Activated naive CD4-positive, alpha-beta T cell (primary cell): ENCODE measurements around the gene DLG5.
"Not testable (repeated sequence)": the region's sequence is repeated elsewhere in the genome, so short reads cannot be mapped to it uniquely, and the experiment has no call there.

Source experiments
- DNase-seq, 4 experiments: peaks; one replicate each; lab custom pipeline; 2025; lab: John Stamatoyannopoulos, UW

Gene DLG5

GRCh38 chr10:77768039-77768438 is 158.5 kb downstream of the DLG5 start:
- no peak for DNase-seq

DNA sequence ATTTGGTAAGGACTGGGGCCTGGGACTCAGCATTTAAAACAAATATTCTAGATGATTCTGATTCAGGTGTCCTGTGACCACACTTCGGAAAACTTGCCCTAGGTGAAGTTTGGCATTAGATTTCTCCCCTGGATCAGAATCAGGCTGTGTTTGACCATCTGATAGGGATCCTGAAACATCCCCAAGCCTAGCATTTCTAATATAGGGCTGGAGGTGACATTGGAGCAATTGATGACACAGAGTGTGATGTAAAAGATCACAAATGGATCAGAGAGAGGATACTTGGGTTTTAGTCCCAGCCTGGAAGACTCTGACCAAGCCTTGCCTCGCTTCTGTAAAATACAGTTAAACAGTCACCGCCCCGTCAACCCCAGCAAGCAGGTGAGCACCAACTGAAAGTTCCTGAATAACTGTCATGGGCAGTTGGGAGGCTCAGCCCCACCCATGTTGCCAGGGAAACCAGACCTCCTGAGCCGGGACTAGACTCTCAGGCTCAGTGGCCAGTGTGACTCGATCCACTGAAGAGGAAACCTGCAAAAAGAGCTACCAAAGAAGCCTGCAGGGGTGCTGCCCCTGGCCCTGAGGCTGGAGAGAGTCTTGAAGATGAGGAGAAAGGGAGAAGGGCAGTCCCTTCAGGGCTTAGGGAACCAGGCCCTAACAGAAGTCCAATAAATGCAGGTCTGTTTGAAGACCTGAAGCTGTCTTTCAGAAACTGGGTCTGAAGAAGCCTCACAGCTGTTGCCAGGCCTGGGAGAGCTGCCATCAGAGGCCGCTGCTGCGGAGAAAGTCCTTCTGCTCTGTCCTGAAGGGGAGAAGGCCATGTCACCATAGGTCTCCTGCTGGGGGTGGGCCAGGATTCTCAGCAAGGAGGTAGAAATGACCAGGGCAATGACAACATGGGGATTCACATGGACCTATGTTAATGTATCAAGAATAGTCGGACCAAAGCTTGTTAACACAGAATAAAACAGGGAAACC is 162.8 kb downstream of the DLG5 start:
- DNase-seq: no peak

- not testable (repeated sequence) for DNase-seq
These were observed 168.1 kb downstream of the DLG5 start for GRCh38 chr10:77758406-77758805.

DNA sequence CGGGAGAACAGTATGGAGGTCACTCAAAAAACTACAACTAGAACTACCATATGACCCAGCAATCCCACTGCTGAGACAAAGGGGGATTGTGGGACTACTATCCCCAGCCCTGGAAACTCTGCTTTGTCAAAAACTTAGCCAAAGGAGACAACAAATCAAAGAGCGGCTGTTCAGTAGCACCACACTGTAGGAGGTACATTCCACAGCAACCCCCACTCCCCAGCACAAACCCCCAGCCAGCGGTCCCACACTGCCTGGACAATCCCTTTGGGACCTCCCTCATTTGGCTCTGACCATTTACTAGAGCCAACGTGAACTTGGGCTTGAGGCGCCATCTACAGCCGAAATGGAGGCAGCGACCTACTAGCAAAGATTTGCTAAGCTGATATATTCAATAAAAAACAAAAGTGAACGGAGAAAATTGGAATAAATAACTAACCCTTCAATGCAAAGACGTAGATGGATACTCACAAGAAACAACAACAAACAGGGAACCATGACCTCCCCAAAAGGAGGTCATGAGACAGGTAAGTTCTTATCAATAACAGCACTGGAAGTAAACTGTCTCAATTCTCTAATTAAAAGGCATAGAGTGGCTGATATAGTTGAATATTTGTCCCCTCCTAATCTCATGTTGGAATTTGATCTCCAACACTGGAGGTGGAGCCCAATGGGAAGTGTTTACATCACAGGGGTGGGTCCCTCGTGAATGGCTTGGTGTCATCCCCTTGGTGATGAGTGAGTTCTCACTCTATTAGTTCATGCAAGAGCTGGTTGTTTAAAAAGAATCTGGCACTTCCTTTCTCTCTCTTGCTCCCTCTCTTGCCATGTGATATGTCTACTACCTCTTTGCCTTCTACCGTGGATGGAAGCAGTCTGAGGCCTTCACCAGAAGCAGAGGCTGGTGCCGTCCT is 170.0 kb downstream of the DLG5 start:
- DNase-seq: no peak

GRCh38 chr10:77746047-77746707 is 180.4 kb downstream of the DLG5 start:
- no peak for DNase-seq

DNA sequence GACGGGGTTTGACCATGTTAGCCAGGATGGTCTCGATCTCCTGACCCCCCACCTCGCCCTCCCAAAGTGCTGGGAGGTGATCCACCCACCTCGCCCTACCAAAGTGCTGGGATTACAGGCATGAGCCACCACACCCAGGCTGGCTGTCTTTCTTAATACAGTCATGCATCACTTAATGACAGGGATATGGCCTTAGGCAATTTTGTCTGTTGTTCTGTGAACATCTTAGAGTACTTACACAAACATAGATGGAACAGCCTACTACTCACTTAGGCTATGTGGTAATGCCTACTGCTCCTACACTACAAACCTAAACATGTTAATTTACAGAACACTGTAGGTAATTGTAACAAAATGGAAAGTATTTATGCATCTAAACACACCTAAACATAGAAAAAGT is 182.3 kb downstream of the DLG5 start:
- no peak for DNase-seq

DNA sequence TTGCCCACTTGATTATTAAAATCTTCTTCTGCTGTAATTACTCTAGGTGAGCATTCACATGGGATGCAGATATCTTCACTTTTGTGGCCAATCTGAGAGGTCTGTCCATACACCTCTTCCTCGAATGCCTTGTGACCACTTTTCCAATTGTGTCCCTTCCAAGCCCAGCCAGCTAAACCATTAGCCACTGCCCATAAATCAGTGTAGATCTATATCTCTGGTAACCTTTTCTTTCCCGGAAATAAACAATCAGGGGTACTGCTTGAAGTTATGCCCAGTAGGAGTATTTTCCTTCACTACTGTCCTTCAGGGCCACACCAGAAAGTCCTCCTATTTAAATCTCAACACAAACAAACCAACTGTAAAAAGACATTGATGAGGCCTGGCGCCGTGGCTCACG is 184.4 kb downstream of the DLG5 start:
- DNase-seq: no peak

DNA sequence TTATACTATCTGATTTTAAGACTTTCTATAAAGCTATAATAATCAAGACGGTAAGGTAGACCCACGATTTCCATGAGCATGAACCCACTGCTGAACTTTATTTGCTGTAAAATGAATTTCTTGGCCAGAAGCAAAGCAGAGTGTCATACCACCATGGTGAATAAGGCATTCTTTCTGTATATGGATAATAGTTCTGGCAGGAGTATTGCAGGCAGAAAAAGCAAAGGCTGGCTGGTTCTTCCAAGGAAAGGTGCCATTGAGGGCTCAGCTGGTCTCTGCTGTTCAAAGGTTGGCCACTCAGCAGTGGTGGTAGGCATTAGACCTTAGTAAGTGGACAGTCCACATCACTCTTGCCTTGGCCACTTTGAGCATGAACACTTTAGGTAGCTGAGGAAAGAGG is 184.8 kb downstream of the DLG5 start:
- DNase-seq: no peak
